GF-D8 (cell line): Measurements from ENCODE around the gene ZNF208.
"Not testable (repeated sequence)": the region's sequence is repeated elsewhere in the genome, so short reads cannot be mapped to it uniquely, and the experiment has no call there.

Experiments
- DNase-seq: peaks from one replicate; lab custom pipeline; 2025; lab: John Stamatoyannopoulos, UW

ZNF208 gene

GRCh38 chr19:22010437-22011143, at the start of gene ZNF208:
Gene ZNF208 (minus strand): TSS chr19:22010943. CDS start chr19:22010794, 149 bp downstream.
- not testable (repeated sequence) for DNase-seq

- no peak for DNase-seq
These were observed 41.9 kb upstream of the ZNF208 start for GRCh38 chr19:22052644-22053013.

- not testable (repeated sequence) for DNase-seq
These were observed 30.4 kb upstream of the ZNF208 start for GRCh38 chr19:22041151-22041550.

- DNase-seq: no peak
These were observed 19.9 kb upstream of the ZNF208 start for GRCh38 chr19:22030680-22031079.

- no peak for DNase-seq
These were observed 15.9 kb upstream of the ZNF208 start for GRCh38 chr19:22026687-22027086.

- DNase-seq: not testable (repeated sequence)
These were observed 14.8 kb upstream of the ZNF208 start for GRCh38 chr19:22025539-22025938.

- no peak for DNase-seq
These were observed 40.3 kb downstream of the ZNF208 start for GRCh38 chr19:21970466-21970865.

- DNase-seq: no peak
These were observed 63.0 kb downstream of the ZNF208 start for GRCh38 chr19:21947775-21948174.

GRCh38 chr19:21940684-21941083, 70.1 kb downstream of the ZNF208 start:
- no peak for DNase-seq

GRCh38 chr19:21934593-21934992, 76.2 kb downstream of the ZNF208 start:
- no peak for DNase-seq

- DNase-seq: no peak
These were observed 76.6 kb downstream of the ZNF208 start for GRCh38 chr19:21934131-21934530.

- DNase-seq: no peak
These were observed 88.5 kb downstream of the ZNF208 start for GRCh38 chr19:21922276-21922675.

GRCh38 chr19:21921691-21922180, 89.0 kb downstream of the ZNF208 start:
- no peak for DNase-seq

- DNase-seq: no peak
These were observed 95.3 kb downstream of the ZNF208 start for GRCh38 chr19:21915411-21915810.

- DNase-seq: no peak
These were observed 98.1 kb downstream of the ZNF208 start for GRCh38 chr19:21912654-21913053.

GRCh38 chr19:21910318-21910717, 100.4 kb downstream of the ZNF208 start:
- no peak for DNase-seq

GRCh38 chr19:21908066-21908465, 102.7 kb downstream of the ZNF208 start:
- no peak for DNase-seq

- no peak for DNase-seq
These were observed 103.2 kb downstream of the ZNF208 start for GRCh38 chr19:21907516-21907915.

GRCh38 chr19:21902571-21902970, 108.2 kb downstream of the ZNF208 start:
- DNase-seq: no peak

GRCh38 chr19:21901861-21902260, 108.9 kb downstream of the ZNF208 start:
- no peak for DNase-seq

GRCh38 chr19:21900401-21900800, 110.3 kb downstream of the ZNF208 start:
- no peak for DNase-seq

- no peak for DNase-seq
These were observed 119.7 kb downstream of the ZNF208 start for GRCh38 chr19:21891086-21891485.

- not testable (repeated sequence) for DNase-seq
These were observed 120.7 kb downstream of the ZNF208 start for GRCh38 chr19:21890017-21890416.

GRCh38 chr19:21885516-21885915, 125.2 kb downstream of the ZNF208 start:
- not testable (repeated sequence) for DNase-seq
